ENCODE measurements around the gene GLP2R.

GLP2R gene

GRCh38 chr17:9813166-9813565 lies 12.6 kb upstream of the GLP2R start:
- DNase-seq: no peak

- DNase-seq: no peak
Measured at GRCh38 chr17:9814337-9814945, 11.3 kb upstream of the GLP2R start.

- no peak for DNase-seq
Measured at GRCh38 chr17:9816472-9816871, 9.3 kb upstream of the GLP2R start.

GRCh38 chr17:9817086-9817485 lies 8.6 kb upstream of the GLP2R start:
- no peak for DNase-seq

GRCh38 chr17:9818760-9819159 lies 7.0 kb upstream of the GLP2R start:
- DNase-seq: no peak

GRCh38 chr17:9820448-9820847 lies 5.3 kb upstream of the GLP2R start:
- no peak for DNase-seq

GRCh38 chr17:9821921-9822320 lies 3.8 kb upstream of the GLP2R start, which contains the start of gene GSG1L2:
Gene GSG1L2, minus strand, starts transcription at chr17:9822079. Its CDS starts 8 bp downstream, at chr17:9822071.
- DNase-seq: no peak

GRCh38 chr17:9824094-9824493 lies 1.6 kb upstream of the GLP2R start:
- DNase-seq: no peak

GRCh38 chr17:9824797-9825338 lies 856 bp upstream of the GLP2R start:
- no peak for DNase-seq

- no peak for DNase-seq
Measured at GRCh38 chr17:9828296-9829295, 2.9 kb downstream of the GLP2R start.

- no peak for DNase-seq
Measured at GRCh38 chr17:9829343-9829742, 3.6 kb downstream of the GLP2R start.

- no peak for DNase-seq
Measured at GRCh38 chr17:9830711-9831110, 5.0 kb downstream of the GLP2R start.

- no peak for DNase-seq
Measured at GRCh38 chr17:9833922-9834321, 8.2 kb downstream of the GLP2R start.

- no peak for DNase-seq
Measured at GRCh38 chr17:9837551-9838471, 12.1 kb downstream of the GLP2R start.

GRCh38 chr17:9839433-9839832 lies 13.7 kb downstream of the GLP2R start:
- DNase-seq: no peak

- peak in 10 of 14 donors; percentile 5 to 83 (median 36) for DNase-seq
Measured at GRCh38 chr17:9842057-9842758, 16.5 kb downstream of the GLP2R start.

- DNase-seq: no peak
Measured at GRCh38 chr17:9843152-9844010, 17.7 kb downstream of the GLP2R start.

GRCh38 chr17:9844153-9844552 lies 18.4 kb downstream of the GLP2R start:
- DNase-seq: no peak

- DNase-seq: no peak
Measured at GRCh38 chr17:9845306-9845705, 19.6 kb downstream of the GLP2R start.

- no peak for DNase-seq
Measured at GRCh38 chr17:9850151-9850550, 24.4 kb downstream of the GLP2R start.

GRCh38 chr17:9854255-9854654 lies 28.5 kb downstream of the GLP2R start:
- DNase-seq: no peak
